Heart right ventricle (tissue), 16 donors: ENCODE results near the gene TNS3. TPM values are rescaled to one million over a fixed set of nuclear protein-coding genes. Genes with fewer than 3 reads are reported as not detected.
A peak's percentile ranks its signal among the peaks of the same experiment; 100 is the strongest.

Experiments
- ATAC-seq, 8 donors: fragments of 200-7000 bp; cut with Tn5 transposase; one replicate each; pipeline ENCODE4 v1.9.1; 2020; ENCODE audit warnings: mild to moderate bottlenecking in 8 of 8, moderate library complexity in 8 of 8, moderate number of reproducible peaks in 1 of 8
- DNase-seq, 2 donors: peaks; one replicate each; pipeline ENCODE4 v3.0.0-alpha.2; 2020
- H3K27ac ChIP-seq, 10 donors: fragments of 200-600 bp; sonication (generic) in 2 of 10; one replicate each; pipeline versions ENCODE4 v1.5.0 to v1.8.0; 2020 to 2022; ENCODE audit warnings: mild to moderate bottlenecking in 3 of 10
- H3K27me3 ChIP-seq, 7 donors: fragments of 200-600 bp; one replicate each; pipeline ENCODE4 v1.8.0; 2021 to 2022; ENCODE audit warnings: mild to moderate bottlenecking in 2 of 7
- H3K36me3 ChIP-seq, 9 donors: fragments of 200-600 bp; sonication (generic) in 1 of 9; one replicate each; pipeline versions ENCODE4 v1.5.0 to v1.8.0; 2020 to 2022; ENCODE audit warnings: mild to moderate bottlenecking in 2 of 9
- H3K4me1 ChIP-seq, 9 donors: fragments of 200-600 bp; sonication (generic) in 1 of 9; one replicate each; pipeline versions ENCODE4 v1.5.0 to v1.8.0; 2020 to 2022; ENCODE audit warnings: mild to moderate bottlenecking in 4 of 9
- H3K4me3 ChIP-seq, 10 donors: fragments of 200-600 bp; sonication (generic) in 2 of 10; one replicate each; pipeline versions ENCODE4 v1.5.0 to v1.8.0; 2020 to 2022; ENCODE audit warnings: mild to moderate bottlenecking in 7 of 10, moderate library complexity in 2 of 10
- H3K9me3 ChIP-seq, 11 donors: fragments of 200-600 bp in 10 of 11; sonication (generic) in 2 of 11; one replicate each; pipeline versions ENCODE4 v1.5.0 to v1.8.0; 2013 to 2022; ENCODE audit warnings: mild to moderate bottlenecking in 2 of 11, control low read depth in 1 of 11, moderate library complexity in 1 of 11
- CTCF ChIP-seq, 9 donors: fragments of 200-600 bp; sonication (generic) in 2 of 9; IDR thresholded peaks; one replicate each; pipeline versions ENCODE4 v1.5.0 to v1.8.0; 2021 to 2022; ENCODE audit warnings: antibody characterized with exemption in 9 of 9, mild to moderate bottlenecking in 5 of 9, moderate library complexity in 1 of 9
- WGBS, 2 donors: extraction: QIAGEN DNeasy Blood & Tissue Kit; methylation state at CpG; one replicate each; pipeline ENCODE4 v1.1.7; 2013; ENCODE audit warnings: inconsistent platforms in 1 of 2; 5-methylcytosine and 5-hydroxymethylcytosine counted together
- intact Hi-C, 10 donors: fragments of 100-400 bp; cut with DNase I; formaldehyde crosslinking; loops; one replicate each; pipeline versions ENCODE4 v1.11.1 to v1.14.2; 2022
- polyA plus RNA-seq, 2 donors: library from polyadenylated mRNA; stranded (reverse); fragments of 200-250 nt; gene quantifications; one replicate each; pipeline ENCODE4 v1.2.3, GENCODE V29; 2013
- total RNA-seq, 10 donors: library from RNA; stranded (reverse); fragmentation: NEBNext Ultra II Directional in 3 of 10; extraction: Animal tissue kit (Norgen Biotek cat#: 25700) in 3 of 10; gene quantifications; one replicate each; pipeline versions ENCODE4 v1.2.1 to v1.2.4, GENCODE V29; 2021 to 2023
- donor health status: Arrhythmogenic right ventricular cardiomyopathy.
- donor health status: ischemic (EF 13 %, LVEDD 7.1; RV severe dilation, severe dysfunction).
- donor health status: healthy with polysubstance abuse.
- donor health status: DM: no; HTN: yes; CAD: no.
- donor health status: DM: no; HTN: no; CAD: no.
- donor health status: ischemic (EF 25% LVEDD 6.9; RV normal size, moderate dysfunction).
- donor health status: ischemic (EF 25% LVEDD 5.7; RV mildly dilated, moderate dysfunction).
- donor health status: healthy.
- donor health status: DM: yes; HTN: yes; CAD: no.
- donor health status: Ischemic cardiomyopathy.
- donor health status: ischemic (EF 35%, LVEDD 5.7; RV mildly dilated, moderate dysfunction).
- donor health status: nonischemic (EF 11% LVEDD 7.7; RV severe dilation, severe dysfunction).
- donor health status: DM: yes; HTN: yes; CAD: no.
- donor health status: PGD.
- donor health status: ischemic (EF 29% LVEDD 5.4; RV normal size, mild dysfunction).
- donor health status: nonischemic (EF 23%, LVEDD 6.1; RV moderate dilation, normal function).

Gene TNS3
- total and polyA plus RNA-seq, 12 donors: 6.7 to 74.2 (median 34.0) TPM

- no peak overlapping the region for H3K4me3 ChIP-seq
- H3K27me3 ChIP-seq: no peaks in the 10 kb centered on the region
- peaks cover 0 to 11% (median 0%) of the 10 kb centered on the region in 9 donors for H3K36me3 ChIP-seq
- no peak for TF ChIP-seq CTCF (IDR thresholded peaks at IDR 0.05)
- H3K27ac ChIP-seq: peak overlapping the region in 1 of 10 donors; percentile 86
- intact Hi-C loops: no loop called here
- peaks cover 15 to 74% (median 37%) of the 10 kb centered on the region in 9 donors for H3K4me1 ChIP-seq
- peak in 1 of 8 donors; percentile 6 for ATAC-seq
- H3K9me3 ChIP-seq: peaks cover 0 to 7% (median 0%) of the 10 kb centered on the region in 11 donors
- no peak for DNase-seq
- 91 to 92% methylated on average over 12 of the region's 12 CpGs for WGBS, 2 donors
Observed at GRCh38 chr7:47505312-47506007, 76.5 kb downstream of the TNS3 start.

GRCh38 chr7:47504551-47505311, 77.2 kb downstream of the TNS3 start:
- DNase-seq: no peak
- 87 to 92% methylated on average over 14 of the region's 14 CpGs for WGBS, 2 donors
- peaks cover 15 to 74% (median 37%) of the 10 kb centered on the region in 9 donors for H3K4me1 ChIP-seq

GRCh38 chr7:47503281-47503680, 78.6 kb downstream of the TNS3 start:
- ATAC-seq (peak in 1 of 8 donors; percentile 34), DNase-seq (no peak)
- Histone ChIP-seq H3K4me1 (peaks cover 15 to 80% (median 37%) of the 10 kb centered on the region in 9 donors), H3K27ac (peak overlapping the region in 2 of 10 donors; percentile 43 to 86), H3K4me3 (no peak overlapping the region), H3K9me3 (no peaks in the 10 kb centered on the region), H3K27me3 (no peaks in the 10 kb centered on the region), H3K36me3 (peaks cover 0 to 1% (median 0%) of the 10 kb centered on the region in 9 donors)
- intact Hi-C loops: no loop called here
- no peak for TF ChIP-seq CTCF (IDR thresholded peaks at IDR 0.05)

More at GRCh38 chr7:47504551-47505311, 77.2 kb downstream of the TNS3 start:
- Histone ChIP-seq H3K27ac (peak overlapping the region in 2 of 10 donors; percentile 43 to 86), H3K27me3 (no peaks in the 10 kb centered on the region), H3K4me3 (no peak overlapping the region), H3K9me3 (peaks cover 0 to 7% (median 0%) of the 10 kb centered on the region in 11 donors), H3K36me3 (peaks cover 0 to 11% (median 0%) of the 10 kb centered on the region in 9 donors)
- intact Hi-C loops: no loop called here
- TF ChIP-seq CTCF (IDR thresholded peaks at IDR 0.05): no peak
- no peak for ATAC-seq

GRCh38 chr7:47502240-47502877, 79.6 kb downstream of the TNS3 start:
- peak in 2 of 8 donors; percentile 7 to 25 for ATAC-seq
- Histone ChIP-seq H3K27me3 (no peaks in the 10 kb centered on the region), H3K4me3 (no peak overlapping the region), H3K9me3 (no peaks in the 10 kb centered on the region), H3K27ac (peak overlapping the region in 1 of 10 donors; percentile 86), H3K36me3 (no peaks in the 10 kb centered on the region), H3K4me1 (peaks cover 15 to 78% (median 31%) of the 10 kb centered on the region in 9 donors)
- WGBS, 2 donors: 67 to 71% methylated on average over 12 of the region's 12 CpGs
- intact Hi-C loops: no loop called here
- no peak for DNase-seq
- no peak for TF ChIP-seq CTCF (IDR thresholded peaks at IDR 0.05)
